ENCODE results near the gene CES5A.
"Not testable (repeated sequence)": the region's sequence is repeated elsewhere in the genome, so short reads cannot be mapped to it uniquely, and the experiment has no call there.

Gene CES5A

DNA sequence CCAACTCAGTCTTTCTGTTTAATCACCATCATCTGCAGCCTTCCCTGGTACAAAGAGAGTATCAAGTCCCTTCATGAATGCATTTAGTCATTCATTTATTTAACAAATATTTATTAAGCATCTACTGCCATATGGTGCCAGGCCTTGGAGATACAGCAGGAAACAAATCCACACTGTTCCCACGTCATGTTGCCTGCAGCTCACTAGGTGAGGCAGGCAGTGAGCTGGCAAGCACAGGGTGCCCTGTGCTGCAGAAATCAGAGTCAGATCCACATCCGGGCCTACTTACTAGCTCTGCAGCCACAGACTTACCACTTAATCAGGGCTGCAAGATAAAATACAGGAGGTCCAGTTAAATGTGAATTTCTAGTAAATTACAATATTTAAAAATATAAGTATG, 38.5 kb upstream of the CES5A start:
- Histone ChIP-seq H3K9me3 (ENCODE audit: severe bottlenecking) (no peaks in the 10 kb centered on the region), H3K4me3 (ENCODE audit: low read depth, low read length) (no peak overlapping the region), H3K36me3 (no peaks in the 10 kb centered on the region), H3K27ac (no peak overlapping the region), H3K27me3 (ENCODE audit: insufficient read depth, low read depth, severe bottlenecking) (no peaks in the 10 kb centered on the region)
- TF ChIP-seq, protein P1, sequence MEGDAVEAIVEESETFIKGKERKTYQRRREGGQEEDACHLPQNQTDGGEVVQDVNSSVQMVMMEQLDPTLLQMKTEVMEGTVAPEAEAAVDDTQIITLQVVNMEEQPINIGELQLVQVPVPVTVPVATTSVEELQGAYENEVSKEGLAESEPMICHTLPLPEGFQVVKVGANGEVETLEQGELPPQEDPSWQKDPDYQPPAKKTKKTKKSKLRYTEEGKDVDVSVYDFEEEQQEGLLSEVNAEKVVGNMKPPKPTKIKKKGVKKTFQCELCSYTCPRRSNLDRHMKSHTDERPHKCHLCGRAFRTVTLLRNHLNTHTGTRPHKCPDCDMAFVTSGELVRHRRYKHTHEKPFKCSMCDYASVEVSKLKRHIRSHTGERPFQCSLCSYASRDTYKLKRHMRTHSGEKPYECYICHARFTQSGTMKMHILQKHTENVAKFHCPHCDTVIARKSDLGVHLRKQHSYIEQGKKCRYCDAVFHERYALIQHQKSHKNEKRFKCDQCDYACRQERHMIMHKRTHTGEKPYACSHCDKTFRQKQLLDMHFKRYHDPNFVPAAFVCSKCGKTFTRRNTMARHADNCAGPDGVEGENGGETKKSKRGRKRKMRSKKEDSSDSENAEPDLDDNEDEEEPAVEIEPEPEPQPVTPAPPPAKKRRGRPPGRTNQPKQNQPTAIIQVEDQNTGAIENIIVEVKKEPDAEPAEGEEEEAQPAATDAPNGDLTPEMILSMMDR (IDR thresholded peaks at IDR 0.05; ENCODE audit: low read depth, low read length) = no peak
- no peak for DNase-seq

DNA sequence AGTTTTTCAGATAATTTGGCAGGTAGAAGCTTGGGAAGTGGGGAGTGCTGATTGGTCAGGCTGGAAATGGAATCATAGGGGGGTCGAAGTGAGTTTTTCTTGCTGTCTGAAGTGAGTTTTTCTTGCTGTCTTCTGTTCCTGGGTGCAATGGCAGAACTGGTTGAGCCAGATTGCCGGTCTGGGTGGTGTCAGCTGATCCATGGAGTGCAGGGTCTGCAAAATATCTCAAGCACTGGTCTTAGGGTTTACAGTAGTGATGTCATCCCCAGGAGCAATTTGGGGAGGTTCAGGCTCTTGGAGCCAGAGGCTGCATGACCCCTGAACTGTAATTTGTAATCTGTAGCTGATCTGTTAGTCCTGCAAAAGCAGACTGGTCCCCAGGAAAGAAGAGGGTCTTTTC, 37.9 kb upstream of the CES5A start:
- not testable (repeated sequence) for H3K27ac ChIP-seq; H3K36me3 ChIP-seq; H3K9me3 ChIP-seq (ENCODE audit: severe bottlenecking); DNase-seq; H3K27me3 ChIP-seq (ENCODE audit: insufficient read depth, low read depth, severe bottlenecking); H3K4me3 ChIP-seq (ENCODE audit: low read depth, low read length)

DNA sequence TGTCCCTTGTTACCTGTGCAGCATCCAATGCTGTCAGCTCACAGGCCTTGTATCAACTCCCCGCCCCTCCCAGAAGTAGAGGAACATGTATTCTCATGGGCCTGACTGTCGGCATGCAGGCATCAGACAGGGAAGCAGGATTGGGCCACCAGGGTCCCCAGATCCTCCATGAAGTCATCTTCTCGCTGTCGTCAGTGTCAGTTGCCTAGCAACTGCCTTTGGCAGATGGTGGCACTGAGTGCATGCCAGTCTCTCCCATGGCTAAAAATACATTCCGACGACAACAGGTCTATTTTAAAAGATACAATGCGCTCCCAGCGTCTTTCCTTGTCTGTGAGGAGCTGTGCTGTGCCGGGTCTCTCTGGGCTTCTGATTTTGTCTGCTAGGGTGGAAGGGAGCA, 36.8 kb upstream of the CES5A start:
- H3K9me3 ChIP-seq (ENCODE audit: severe bottlenecking) = no peaks in the 10 kb centered on the region
- H3K27me3 ChIP-seq (ENCODE audit: insufficient read depth, low read depth, severe bottlenecking) = no peaks in the 10 kb centered on the region
- DNase-seq = no peak
- H3K4me3 ChIP-seq (ENCODE audit: low read depth, low read length) = no peak overlapping the region
- TF ChIP-seq, protein P1 (IDR thresholded peaks at IDR 0.05; ENCODE audit: low read depth, low read length) = no peak
- no peaks in the 10 kb centered on the region for H3K36me3 ChIP-seq
- no peak overlapping the region for H3K27ac ChIP-seq

DNA sequence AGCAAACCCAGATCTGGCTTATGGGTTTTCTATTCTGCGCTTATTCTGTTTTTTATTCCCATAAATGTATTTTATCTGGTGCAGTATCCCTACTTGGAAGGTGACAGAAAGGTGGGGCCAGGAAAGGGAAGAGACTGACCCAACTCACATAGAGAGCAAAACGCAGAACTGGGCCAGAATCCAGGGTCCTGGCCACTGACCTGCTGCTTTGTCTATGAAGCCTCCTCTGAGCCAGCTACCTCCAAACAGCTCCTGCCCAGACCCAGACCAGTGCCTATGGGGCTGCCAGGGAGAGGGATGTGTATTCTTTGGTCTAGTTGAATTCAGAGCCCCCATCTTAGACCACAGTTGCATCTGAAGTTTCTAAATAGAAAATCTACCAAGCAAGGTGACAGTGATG, 36.4 kb upstream of the CES5A start:
- Histone ChIP-seq H3K36me3 (no peaks in the 10 kb centered on the region), H3K9me3 (ENCODE audit: severe bottlenecking) (no peaks in the 10 kb centered on the region), H3K27me3 (ENCODE audit: insufficient read depth, low read depth, severe bottlenecking) (peaks cover under 1% of the 10 kb centered on the region), H3K27ac (no peak overlapping the region), H3K4me3 (ENCODE audit: low read depth, low read length) (no peak overlapping the region)
- TF ChIP-seq, protein P1 (IDR thresholded peaks at IDR 0.05; ENCODE audit: low read depth, low read length) = no peak
- no peak for DNase-seq

DNA sequence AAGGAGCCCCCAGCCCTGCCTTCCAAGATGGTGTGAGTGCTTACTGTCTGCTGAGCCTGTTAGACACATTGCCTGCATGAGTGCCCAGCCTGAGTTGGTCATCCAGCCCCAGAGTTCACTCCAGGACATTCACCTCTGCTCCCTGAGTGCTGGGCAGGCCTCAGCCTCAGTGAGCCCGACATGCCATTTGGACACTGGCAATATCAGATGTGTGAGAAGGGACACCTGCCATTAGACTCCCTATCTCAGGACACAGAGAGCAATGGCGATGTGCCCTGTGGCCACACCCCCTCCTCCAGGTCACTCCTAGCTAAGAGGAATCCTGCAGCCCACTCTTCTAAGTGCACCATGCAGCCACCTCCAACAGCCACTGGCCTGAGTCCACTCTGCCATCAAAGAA, 34.7 kb upstream of the CES5A start:
- H3K27ac ChIP-seq = no peak overlapping the region
- no peak overlapping the region for H3K4me3 ChIP-seq (ENCODE audit: low read depth, low read length)
- peaks cover 2% of the 10 kb centered on the region for H3K27me3 ChIP-seq (ENCODE audit: insufficient read depth, low read depth, severe bottlenecking)
- no peaks in the 10 kb centered on the region for H3K9me3 ChIP-seq (ENCODE audit: severe bottlenecking)
- TF ChIP-seq, protein P1 (IDR thresholded peaks at IDR 0.05; ENCODE audit: low read depth, low read length) = no peak
- DNase-seq = no peak
- no peaks in the 10 kb centered on the region for H3K36me3 ChIP-seq

DNA sequence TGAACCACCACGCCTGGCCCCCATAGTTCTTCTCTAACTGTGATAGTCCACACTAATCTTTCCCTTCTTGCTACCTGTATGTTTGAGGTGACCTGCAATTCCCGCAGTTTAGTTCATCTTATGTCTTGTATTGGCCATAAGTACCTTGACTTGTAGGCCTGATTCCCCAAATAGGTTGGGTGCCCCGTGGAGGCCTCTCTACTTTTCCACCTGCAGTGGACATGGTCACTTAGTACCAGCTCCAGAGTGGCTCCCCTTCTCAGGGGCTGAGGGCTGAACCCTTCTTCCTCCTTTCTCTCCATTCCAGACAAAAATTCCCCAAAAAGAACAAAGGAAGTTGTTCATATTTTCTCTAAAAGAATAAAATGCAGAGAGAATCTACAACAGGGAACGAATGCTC, 33.5 kb upstream of the CES5A start:
- H3K9me3 ChIP-seq (ENCODE audit: severe bottlenecking) = peaks cover 5% of the 10 kb centered on the region
- no peak for DNase-seq
- TF ChIP-seq, protein P1 (IDR thresholded peaks at IDR 0.05; ENCODE audit: low read depth, low read length) = no peak
- no peak overlapping the region for H3K27ac ChIP-seq
- H3K27me3 ChIP-seq (ENCODE audit: insufficient read depth, low read depth, severe bottlenecking) = peaks cover 2% of the 10 kb centered on the region
- H3K4me3 ChIP-seq (ENCODE audit: low read depth, low read length) = no peak overlapping the region
- no peaks in the 10 kb centered on the region for H3K36me3 ChIP-seq

All from WERI-Rb-1 (cell line).